AG09309 (cell line): ENCODE data around the gene GLT6D1.

ENCODE experiments used
- DNase-seq: peaks from one replicate; pipeline ENCODE4 v3.0.0-alpha.2; 2010; ENCODE audit warnings: low read depth
- H3K4me3 ChIP-seq: 2 replicates; pipeline ENCODE4 v1.5.1; 2011; ENCODE audit warnings: mild to moderate bottlenecking, low read depth, low read length, moderate library complexity; ENCODE audit not compliant: control insufficient read depth
- CTCF ChIP-seq: IDR thresholded peaks from 2 replicates; pipeline ENCODE4 v1.5.1; 2011; ENCODE audit warnings: mild to moderate bottlenecking, low read depth, low read length, inconsistent platforms; ENCODE audit not compliant: insufficient read depth, control insufficient read depth; ENCODE audit errors: missing control alignments

GLT6D1 gene

GRCh38 chr9:135639196-135639595, at the start of gene GLT6D1:
GLT6D1 (minus strand) TSS chr9:135639540; CDS start chr9:135639187, 353 bp downstream.
- DNase-seq = no peak
- no peak within 1 kb of the TSS for H3K4me3 ChIP-seq
- no peak for TF ChIP-seq CTCF

- TF ChIP-seq CTCF = no peak
- no peak for DNase-seq
- H3K4me3 ChIP-seq = no peak overlapping the region
Measured at GRCh38 chr9:135689011-135689410, 49.7 kb upstream of the GLT6D1 start.

GRCh38 chr9:135687216-135687615, 47.9 kb upstream of the GLT6D1 start:
- no peak overlapping the region for H3K4me3 ChIP-seq
- TF ChIP-seq CTCF = no peak
- DNase-seq = no peak

- H3K4me3 ChIP-seq = no peak overlapping the region
- TF ChIP-seq CTCF = no peak
- no peak for DNase-seq
Measured at GRCh38 chr9:135684691-135685090, 45.4 kb upstream of the GLT6D1 start.

- TF ChIP-seq CTCF = no peak
- DNase-seq = no peak
- H3K4me3 ChIP-seq = no peak overlapping the region
Measured at GRCh38 chr9:135683401-135684034, 44.2 kb upstream of the GLT6D1 start.

- no peak for TF ChIP-seq CTCF
Measured at GRCh38 chr9:135681161-135681560, 41.8 kb upstream of the GLT6D1 start.

GRCh38 chr9:135680056-135680455, 40.7 kb upstream of the GLT6D1 start:
- TF ChIP-seq CTCF = no peak
- no peak for DNase-seq
- no peak overlapping the region for H3K4me3 ChIP-seq

More at GRCh38 chr9:135681161-135681560, 41.8 kb upstream of the GLT6D1 start:
- H3K4me3 ChIP-seq = no peak overlapping the region
- no peak for DNase-seq
